GM19240 (cell line): ENCODE measurements around the gene HDAC4.

Source experiments
- DNase-seq: peaks from one replicate; pipeline ENCODE4 v3.0.0; 2011; ENCODE audit warnings: low spot score; ENCODE audit not compliant: insufficient read length

HDAC4 gene

DNA sequence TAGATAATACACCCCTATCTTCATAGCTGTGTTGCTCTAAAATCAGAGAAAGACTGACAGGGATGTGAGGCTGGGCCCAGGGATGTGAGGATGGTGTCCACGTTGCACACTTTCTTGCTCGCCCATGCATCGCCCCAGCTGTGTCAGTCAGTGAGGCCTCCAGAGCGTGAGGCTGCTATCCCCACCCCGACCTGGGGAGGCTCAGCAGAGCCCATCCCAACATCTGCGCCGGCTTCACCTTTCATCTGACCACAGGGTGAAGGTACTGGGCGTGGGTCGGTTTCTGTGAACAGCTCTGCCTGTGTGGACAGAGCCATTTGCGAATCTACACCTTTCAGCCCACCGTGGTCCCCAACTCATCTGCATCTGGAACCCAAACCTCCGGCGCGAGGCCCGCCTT lies 255.7 kb downstream of the HDAC4 start:
- DNase-seq, result no peak

DNA sequence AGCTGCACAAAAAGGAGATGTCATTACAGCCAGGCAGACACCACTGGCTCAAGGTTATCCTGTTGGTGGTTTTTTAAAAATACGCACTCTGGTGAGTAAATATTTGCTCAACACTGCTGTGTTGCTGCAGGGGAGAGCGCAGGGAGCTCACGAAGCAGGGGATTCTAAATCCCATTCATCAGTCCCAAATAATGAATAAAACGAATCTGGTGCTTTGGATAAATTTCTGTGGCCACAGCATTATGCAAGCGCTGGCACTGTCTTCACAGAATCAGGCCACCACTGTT lies 256.2 kb downstream of the HDAC4 start:
- no peak for DNase-seq

GRCh38 chr2:239143858-239144712 lies 256.7 kb downstream of the HDAC4 start:
- DNase-seq, result peak; percentile 49

- DNase-seq, result no peak
These were observed 258.0 kb downstream of the HDAC4 start for GRCh38 chr2:239142806-239143205.

DNA sequence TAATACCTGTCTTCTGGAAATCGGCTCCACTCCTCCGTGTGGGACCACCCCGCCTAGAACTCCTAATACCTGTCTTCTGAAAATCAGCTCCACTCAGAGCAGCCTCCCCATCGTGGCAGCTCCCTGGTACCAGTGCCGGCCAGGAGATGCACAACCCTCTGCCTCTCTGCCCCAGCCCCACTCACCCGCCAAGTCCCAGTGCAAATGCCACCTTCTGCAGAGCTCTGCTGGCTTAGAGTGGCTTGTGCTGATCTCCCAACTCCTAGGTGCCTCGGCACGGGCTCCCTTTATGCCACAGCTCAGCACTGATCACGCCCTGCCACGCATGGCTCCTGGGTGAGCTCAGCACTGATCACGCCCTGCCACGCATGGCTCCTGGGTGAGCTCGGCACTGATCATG lies 258.5 kb downstream of the HDAC4 start:
- no peak for DNase-seq

- DNase-seq, result no peak
These were observed 259.6 kb downstream of the HDAC4 start for GRCh38 chr2:239141021-239141760.

- DNase-seq, result no peak
These were observed 260.3 kb downstream of the HDAC4 start for GRCh38 chr2:239140346-239141020.

DNA sequence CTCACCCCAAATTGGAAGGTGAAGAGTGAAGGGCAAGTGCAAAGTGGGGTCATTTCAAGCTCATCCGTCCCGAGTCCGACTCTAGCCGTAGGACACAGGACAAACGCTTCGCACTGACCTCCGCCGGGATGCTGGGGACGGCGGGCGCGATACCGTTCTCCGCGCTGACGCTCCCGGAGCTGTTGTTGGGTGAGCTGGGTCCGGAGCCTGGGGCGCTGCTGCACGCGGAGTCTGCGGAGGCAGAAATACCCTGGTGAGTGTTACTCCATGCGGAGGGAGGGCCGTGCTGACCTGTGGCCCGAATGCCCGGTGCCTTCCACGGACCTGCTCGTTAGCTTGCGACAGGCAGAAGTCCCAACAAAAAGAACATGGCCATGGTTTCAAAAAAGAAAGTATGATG lies 261.3 kb downstream of the HDAC4 start:
- DNase-seq, result no peak

DNA sequence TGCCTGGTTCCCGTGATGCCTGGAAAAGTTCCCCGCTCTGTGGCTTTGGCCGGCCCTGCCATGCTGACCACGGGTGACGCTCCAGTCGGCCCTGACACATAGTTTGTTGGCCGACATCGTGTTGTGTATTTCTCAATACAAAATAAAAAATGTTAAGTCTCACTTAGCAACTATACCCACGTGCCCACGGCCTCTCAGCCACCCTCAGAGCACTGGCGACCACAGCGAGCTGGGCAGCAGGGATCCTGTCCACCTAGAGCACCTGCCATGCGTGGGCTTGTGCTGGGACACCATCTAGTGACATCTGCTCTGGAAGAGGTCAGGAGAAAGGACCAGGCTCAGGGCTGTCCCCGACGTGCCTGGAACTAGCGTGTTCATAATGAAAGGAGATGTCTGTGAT lies 261.7 kb downstream of the HDAC4 start:
- DNase-seq, result no peak

DNA sequence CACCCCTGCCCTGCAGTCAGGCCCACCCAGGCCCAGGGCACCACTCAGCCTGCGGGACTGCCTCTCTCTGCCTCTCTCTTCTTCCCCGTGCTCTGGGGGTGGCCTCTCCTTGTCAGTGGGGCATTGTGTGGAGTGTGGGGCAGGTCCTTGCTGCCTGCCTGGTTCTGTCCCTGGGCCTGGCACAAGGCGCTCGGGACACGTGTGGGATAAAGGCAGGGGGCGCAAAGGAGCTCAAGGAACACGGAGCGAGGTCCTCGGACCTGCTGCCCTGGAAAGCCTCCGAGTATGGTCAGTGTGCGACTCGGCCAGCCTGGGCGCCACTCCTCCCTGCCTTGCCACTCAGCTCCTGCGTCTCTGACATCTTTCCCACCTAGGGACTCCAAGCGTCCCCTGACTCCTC lies 262.2 kb downstream of the HDAC4 start:
- no peak for DNase-seq

DNA sequence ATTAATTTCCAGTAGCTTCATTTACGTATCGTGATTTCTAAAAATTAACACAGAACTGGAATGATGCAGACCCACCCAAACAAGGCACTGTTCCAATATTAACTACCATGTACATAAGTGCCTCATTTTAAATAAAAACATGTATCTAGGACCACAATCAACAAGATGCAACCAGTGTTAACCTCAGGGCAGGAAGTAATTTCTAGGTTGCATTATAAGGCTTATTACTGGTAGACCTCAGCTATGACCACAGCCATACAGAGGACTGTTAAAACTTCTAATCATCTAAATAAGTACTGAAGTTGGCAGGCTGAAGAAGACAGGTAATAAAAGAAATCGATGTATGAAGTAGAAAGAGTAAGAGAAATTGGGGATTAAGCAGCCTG lies 262.9 kb downstream of the HDAC4 start:
- no peak for DNase-seq

DNA sequence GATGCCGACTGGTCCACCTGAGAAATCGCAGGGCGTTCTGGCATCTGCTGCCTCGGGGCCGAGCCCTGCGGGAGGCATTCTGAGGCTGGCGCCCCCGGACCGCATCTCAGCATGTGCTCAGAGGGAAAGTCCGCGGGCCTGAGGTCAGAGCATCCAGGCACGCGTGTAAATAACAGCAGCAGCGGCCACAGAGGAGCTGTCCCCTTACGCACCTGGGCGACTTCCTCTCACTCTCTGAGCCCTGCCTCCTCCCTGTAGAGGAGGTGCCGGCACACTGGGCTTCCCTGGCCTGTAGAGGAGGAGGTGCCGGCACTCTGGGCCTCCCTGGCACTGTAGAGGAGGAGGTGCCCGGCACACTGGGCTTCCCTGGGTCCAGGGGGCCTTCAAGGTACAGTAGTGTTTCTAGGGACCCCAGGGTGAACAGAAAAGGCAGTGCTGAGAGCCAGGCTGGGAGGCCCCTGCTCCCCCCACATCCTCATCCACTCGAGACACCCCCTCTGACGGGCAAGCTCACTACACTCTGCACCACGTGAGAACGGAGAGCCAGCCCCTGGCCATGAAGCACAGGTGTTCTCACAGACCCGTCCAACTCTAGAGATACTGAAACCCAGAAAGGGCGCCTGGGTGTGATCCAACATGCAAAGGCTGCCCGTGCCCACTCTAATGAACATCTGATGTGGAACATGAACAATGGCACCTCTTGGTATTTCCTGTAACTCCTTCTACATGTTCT lies 263.5 kb downstream of the HDAC4 start:
- DNase-seq, result no peak

DNA sequence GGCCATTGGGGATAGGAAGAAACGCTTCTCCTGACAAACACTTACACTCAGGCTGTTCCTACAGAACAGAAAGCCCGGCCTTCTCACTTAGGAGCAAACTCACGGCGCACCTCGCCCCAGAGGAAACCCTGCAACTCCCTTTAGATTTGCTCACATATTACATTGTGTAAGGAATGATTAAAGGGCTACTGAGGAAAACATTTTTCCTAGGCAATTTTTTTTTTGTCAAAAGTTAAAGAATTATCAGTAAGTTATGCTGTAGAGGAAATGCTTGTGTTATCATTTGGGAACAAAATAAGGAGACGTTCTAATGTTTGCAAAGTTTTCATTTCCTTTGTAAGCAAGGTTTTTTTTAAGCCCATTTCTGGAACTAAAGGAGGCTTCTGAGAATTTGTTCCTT lies 264.1 kb downstream of the HDAC4 start:
- DNase-seq, result no peak

DNA sequence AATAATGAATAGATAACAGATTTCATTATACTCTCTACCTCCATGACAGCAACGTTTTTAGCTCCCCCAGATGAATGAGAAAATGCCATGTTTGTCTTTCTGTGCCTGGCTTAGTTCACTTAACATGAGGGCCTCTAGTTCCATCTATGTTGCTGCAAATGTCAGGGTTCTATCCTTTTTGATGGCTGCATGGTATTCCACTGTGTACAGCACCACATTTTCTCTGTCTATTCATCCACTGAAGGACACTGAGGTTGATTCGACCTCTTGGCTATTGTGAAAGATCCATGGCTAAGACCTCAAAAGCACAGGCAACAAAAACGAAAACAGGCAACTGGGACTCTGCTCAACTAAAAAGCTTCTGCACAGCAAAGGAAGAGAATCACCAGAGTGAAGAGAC lies 264.6 kb downstream of the HDAC4 start:
- DNase-seq, result no peak

DNA sequence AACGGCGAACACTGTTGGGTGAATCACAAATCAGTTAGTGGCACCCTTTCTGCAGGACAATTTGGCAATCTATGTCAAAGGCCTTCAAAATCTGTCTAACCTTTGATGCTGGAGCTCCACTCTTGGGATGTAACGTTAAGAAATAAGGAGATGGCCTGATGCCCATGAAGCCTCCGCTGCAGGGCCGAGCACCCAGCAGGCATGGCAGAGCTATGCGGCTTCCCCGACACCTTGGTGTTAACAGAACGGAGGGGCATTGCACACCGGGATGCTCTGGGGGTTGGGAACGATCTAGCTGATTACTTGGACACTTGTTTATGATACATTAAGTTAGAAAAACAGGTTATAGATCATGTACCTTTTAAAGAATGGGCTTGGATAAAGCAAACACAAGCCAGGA lies 265.3 kb downstream of the HDAC4 start:
- no peak for DNase-seq

DNA sequence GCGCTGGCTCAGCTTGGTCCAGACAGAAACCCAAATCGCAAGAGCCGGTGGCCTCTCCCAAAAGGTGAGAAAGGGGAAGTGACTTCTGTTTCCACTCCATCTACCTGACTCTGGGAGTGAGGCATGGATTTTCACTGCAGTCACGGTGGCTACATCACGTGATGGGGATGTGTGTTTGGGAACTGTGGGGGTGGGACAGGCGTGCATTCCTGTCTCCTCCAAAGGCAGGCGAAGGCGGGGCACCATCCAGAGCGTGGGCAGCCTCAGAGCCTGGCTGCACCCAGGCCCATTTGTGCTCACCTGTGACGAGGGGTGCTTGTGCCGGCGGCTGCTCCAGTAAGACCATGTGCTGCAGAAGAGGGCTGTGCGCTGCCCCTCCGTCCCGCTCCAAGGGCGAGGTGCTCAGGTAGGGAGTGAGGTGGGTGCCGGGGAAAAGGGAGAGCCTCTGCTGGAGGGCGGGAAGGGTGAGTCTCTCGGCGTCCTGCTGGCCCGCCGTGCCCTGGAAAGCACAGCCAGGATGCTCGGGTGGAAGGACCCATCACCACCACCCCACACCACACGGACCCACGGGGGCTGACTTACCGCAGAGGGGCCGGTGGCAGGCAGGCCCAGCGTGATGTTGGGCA lies 266.8 kb downstream of the HDAC4 start:
- DNase-seq, result no peak

- no peak for DNase-seq
These were observed 268.0 kb downstream of the HDAC4 start for GRCh38 chr2:239132786-239133185.

GRCh38 chr2:239132156-239132709 lies 268.6 kb downstream of the HDAC4 start:
- DNase-seq, result no peak

DNA sequence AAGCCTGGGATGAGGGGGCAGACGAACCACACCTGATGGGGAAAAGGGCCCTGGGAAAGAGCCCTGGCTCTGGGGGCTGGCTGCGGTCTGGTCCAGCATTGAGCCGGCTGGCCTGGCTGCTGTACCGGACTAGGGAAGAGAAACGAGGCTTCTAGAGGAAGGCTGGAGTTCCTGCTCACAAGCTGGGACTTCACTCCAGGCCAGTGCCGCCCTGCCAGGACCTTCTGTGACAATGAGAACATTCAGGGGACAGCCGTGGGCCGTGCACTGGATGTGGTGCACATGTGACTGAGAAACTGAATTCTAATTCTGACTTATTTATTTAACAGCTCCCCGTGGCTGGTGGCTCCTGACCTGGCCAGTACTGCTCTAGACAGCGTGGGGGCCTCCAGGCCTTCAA lies 269.3 kb downstream of the HDAC4 start:
- DNase-seq, result no peak

GRCh38 chr2:239130786-239131325 lies 270.0 kb downstream of the HDAC4 start:
- DNase-seq, result no peak

DNA sequence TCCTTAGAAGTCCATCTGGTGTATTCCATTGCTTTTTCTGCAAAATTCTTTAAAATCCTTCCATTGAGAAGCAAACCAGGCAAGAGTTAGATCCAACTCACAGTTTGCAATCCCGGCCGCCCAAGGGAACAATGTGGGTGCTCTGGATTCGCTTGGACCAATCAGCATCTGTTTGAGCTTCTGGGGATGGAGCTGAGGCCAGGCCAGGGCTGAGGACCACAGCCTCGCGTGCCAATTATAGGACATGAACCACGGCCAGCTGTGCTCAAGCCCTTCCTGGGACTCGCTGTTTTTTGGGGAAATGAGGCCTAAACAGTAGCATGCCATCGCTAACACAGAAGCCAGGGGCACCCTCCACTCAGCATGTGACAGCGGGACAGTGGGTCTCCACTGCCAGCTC lies 270.8 kb downstream of the HDAC4 start:
- DNase-seq, result no peak
